Ishikawa (cell line): ENCODE data around the gene SPECC1.

Source experiments
- CEBPB ChIP-seq: IDR thresholded peaks from 2 replicates; pipeline ENCODE4 v1.6.1; 2012
- CREB1 ChIP-seq: IDR thresholded peaks from 2 replicates; pipeline ENCODE4 v1.6.1; 2012; ENCODE audit warnings: low read depth
- EP300 ChIP-seq: IDR thresholded peaks from 2 replicates; pipeline ENCODE4 v1.6.1; 2012; ENCODE audit warnings: borderline replicate concordance
- FOXM1 ChIP-seq: IDR thresholded peaks from 2 replicates; pipeline ENCODE4 v1.6.1; 2012; ENCODE audit warnings: low read depth, borderline replicate concordance
- NFIC ChIP-seq: IDR thresholded peaks from 2 replicates; pipeline ENCODE4 v1.6.1; 2012
- RAD21 ChIP-seq: IDR thresholded peaks from 2 replicates; pipeline ENCODE4 v1.6.1; 2012; ENCODE audit warnings: low read depth
- TAF1 ChIP-seq: IDR thresholded peaks from 2 replicates; pipeline ENCODE4 v1.6.1; 2012; ENCODE audit warnings: low read depth, mild to moderate bottlenecking
- TEAD4 ChIP-seq: IDR thresholded peaks from 2 replicates; pipeline ENCODE4 v1.6.1; 2012
- YY1 ChIP-seq: IDR thresholded peaks from 2 replicates; pipeline ENCODE4 v1.6.1; 2012; ENCODE audit warnings: low read depth
- ZBTB7A ChIP-seq: IDR thresholded peaks from 2 replicates; pipeline ENCODE4 v1.6.1; 2012; ENCODE audit warnings: low read depth
- TF ChIP-seq, protein P1 (sequence below): IDR thresholded peaks from 2 replicates; pipeline ENCODE4 v1.6.1; 2012; ENCODE audit warnings: low read depth, mild to moderate bottlenecking

DNA sequence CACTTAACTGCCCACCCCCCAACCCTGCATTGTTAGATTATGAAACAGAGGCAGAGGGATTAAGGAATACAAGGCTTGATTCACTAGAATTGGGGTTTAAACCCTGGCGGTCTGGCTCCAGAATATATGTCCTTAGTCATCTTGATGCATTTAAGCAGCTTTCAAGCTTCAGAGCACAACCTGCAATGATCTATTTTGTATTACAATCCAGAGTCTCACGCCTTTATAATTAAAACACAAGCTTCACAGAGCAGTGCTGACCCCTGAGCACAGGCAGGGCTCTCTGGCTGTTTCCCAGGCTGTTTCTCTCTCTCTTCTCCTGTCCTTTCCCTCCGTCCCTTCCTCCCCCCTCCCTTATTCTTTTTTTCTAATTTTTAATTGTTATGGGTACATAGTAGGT, 209.1 kb downstream of the SPECC1 start:
- TF ChIP-seq EP300 (no peak), TEAD4 (no peak), FOXM1 (no peak), CEBPB (no peak), YY1 (no peak), TAF1 (no peak), RAD21 (no peak), ZBTB7A (no peak), CREB1 (no peak), NFIC (no peak)
- TF ChIP-seq, protein P1, sequence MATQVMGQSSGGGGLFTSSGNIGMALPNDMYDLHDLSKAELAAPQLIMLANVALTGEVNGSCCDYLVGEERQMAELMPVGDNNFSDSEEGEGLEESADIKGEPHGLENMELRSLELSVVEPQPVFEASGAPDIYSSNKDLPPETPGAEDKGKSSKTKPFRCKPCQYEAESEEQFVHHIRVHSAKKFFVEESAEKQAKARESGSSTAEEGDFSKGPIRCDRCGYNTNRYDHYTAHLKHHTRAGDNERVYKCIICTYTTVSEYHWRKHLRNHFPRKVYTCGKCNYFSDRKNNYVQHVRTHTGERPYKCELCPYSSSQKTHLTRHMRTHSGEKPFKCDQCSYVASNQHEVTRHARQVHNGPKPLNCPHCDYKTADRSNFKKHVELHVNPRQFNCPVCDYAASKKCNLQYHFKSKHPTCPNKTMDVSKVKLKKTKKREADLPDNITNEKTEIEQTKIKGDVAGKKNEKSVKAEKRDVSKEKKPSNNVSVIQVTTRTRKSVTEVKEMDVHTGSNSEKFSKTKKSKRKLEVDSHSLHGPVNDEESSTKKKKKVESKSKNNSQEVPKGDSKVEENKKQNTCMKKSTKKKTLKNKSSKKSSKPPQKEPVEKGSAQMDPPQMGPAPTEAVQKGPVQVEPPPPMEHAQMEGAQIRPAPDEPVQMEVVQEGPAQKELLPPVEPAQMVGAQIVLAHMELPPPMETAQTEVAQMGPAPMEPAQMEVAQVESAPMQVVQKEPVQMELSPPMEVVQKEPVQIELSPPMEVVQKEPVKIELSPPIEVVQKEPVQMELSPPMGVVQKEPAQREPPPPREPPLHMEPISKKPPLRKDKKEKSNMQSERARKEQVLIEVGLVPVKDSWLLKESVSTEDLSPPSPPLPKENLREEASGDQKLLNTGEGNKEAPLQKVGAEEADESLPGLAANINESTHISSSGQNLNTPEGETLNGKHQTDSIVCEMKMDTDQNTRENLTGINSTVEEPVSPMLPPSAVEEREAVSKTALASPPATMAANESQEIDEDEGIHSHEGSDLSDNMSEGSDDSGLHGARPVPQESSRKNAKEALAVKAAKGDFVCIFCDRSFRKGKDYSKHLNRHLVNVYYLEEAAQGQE = no peak
